WTC11 (cell line): Measurements from ENCODE around the gene ZNF878. TPM values are rescaled to one million over a fixed set of nuclear protein-coding genes. Genes with fewer than 3 reads are reported as not detected.

ENCODE experiments used
- ATAC-seq: fragments of 200-7000 bp; cut with Tn5 transposase; 2 replicates; pipeline ENCODE4 v1.10.0; 2021; ENCODE audit warnings: mild to moderate bottlenecking, moderate library complexity
- CTCF ChIA-PET: fragments of 300-600 bp; sonication (Branson Sonifier 250); formaldehyde crosslinking; loops from one replicate; lab custom pipeline; 2021; ENCODE audit warnings: antibody characterized with exemption; lab: Charles Lee
- POLR2A ChIA-PET: fragments of 350-600 bp; sonication (Branson Sonifier 250); formaldehyde crosslinking; loops from one replicate; lab custom pipeline; 2021; ENCODE audit warnings: antibody characterized with exemption; lab: Charles Lee
- DNase-seq: peaks from one replicate; pipeline ENCODE4 v3.0.0; 2021; ENCODE audit warnings: low spot score
- H3K27ac Mint-ChIP-seq: 2 replicates; pipeline ENCODE4 v1.8.0; 2021; ENCODE audit warnings: mixed read lengths
- H3K27me3 Mint-ChIP-seq: 2 replicates; pipeline ENCODE4 v1.8.0; 2021; ENCODE audit warnings: low read depth, mild to moderate bottlenecking, moderate library complexity, mixed read lengths
- H3K36me3 Mint-ChIP-seq: 2 replicates; pipeline ENCODE4 v1.8.0; 2021; ENCODE audit warnings: mixed read lengths
- H3K4me1 Mint-ChIP-seq: 2 replicates; pipeline ENCODE4 v1.8.0; 2022; ENCODE audit warnings: mixed read lengths
- H3K4me3 Mint-ChIP-seq: 2 replicates; pipeline ENCODE4 v1.8.0; 2021; ENCODE audit warnings: mild to moderate bottlenecking, moderate library complexity, mixed read lengths
- H3K9me3 Mint-ChIP-seq: 2 replicates; pipeline ENCODE4 v1.8.0; 2021; ENCODE audit warnings: mixed read lengths
- ARID4B ChIP-seq: sonication (generic); formaldehyde crosslinking; IDR thresholded peaks from 2 replicates; pipeline ENCODE4 v1.8.0; 2023; ENCODE audit warnings: missing genetic modification reagents, mild to moderate bottlenecking, borderline replicate concordance
- ATF3 ChIP-seq: sonication (generic); formaldehyde crosslinking; conservative IDR thresholded peaks from 2 replicates; pipeline ENCODE4 v1.8.1; 2022; ENCODE audit warnings: mild to moderate bottlenecking, missing genetic modification reagents
- ERG ChIP-seq: fragments of 250-450 bp; sonication (Bioruptor Pico); IDR thresholded peaks from 2 replicates; pipeline ENCODE4 v1.8.0; 2021; ENCODE audit warnings: mild to moderate bottlenecking
- GRHL2 ChIP-seq: fragments of 250-450 bp; sonication (Bioruptor Pico); IDR thresholded peaks from 2 replicates; pipeline ENCODE4 v1.8.0; 2022; ENCODE audit warnings: mild to moderate bottlenecking, moderate library complexity; ENCODE audit not compliant: insufficient replicate concordance, severe bottlenecking
- GTF2I ChIP-seq: fragments of 250-450 bp; sonication (Bioruptor Pico); conservative IDR thresholded peaks from 2 replicates; pipeline ENCODE4 v1.4.0; 2021; ENCODE audit warnings: mild to moderate bottlenecking
- NFE2L1 ChIP-seq: sonication (generic); formaldehyde crosslinking; IDR thresholded peaks from 2 replicates; pipeline ENCODE4 v1.8.1; 2023; ENCODE audit warnings: missing genetic modification reagents
- NFYB ChIP-seq: sonication (generic); formaldehyde crosslinking; conservative IDR thresholded peaks from 2 replicates; pipeline ENCODE4 v1.8.0; 2022; ENCODE audit warnings: low read depth, missing genetic modification reagents
- OVOL2 ChIP-seq: fragments of 250-450 bp; sonication (Bioruptor Pico); IDR thresholded peaks from 2 replicates; pipeline ENCODE4 v1.9.0; 2021; ENCODE audit warnings: mild to moderate bottlenecking, borderline replicate concordance
- TCF7 ChIP-seq: sonication (generic); formaldehyde crosslinking; IDR thresholded peaks from 2 replicates; pipeline ENCODE4 v1.8.0; 2022; ENCODE audit warnings: mild to moderate bottlenecking, low read depth, missing genetic modification reagents, moderate library complexity
- TEAD1 ChIP-seq: sonication (generic); formaldehyde crosslinking; IDR thresholded peaks from 2 replicates; pipeline ENCODE4 v1.8.0; 2022; ENCODE audit warnings: mild to moderate bottlenecking, missing genetic modification reagents
- TEAD4 ChIP-seq: sonication (generic); formaldehyde crosslinking; IDR thresholded peaks from 2 replicates; pipeline ENCODE4 v1.8.0; 2022; ENCODE audit warnings: mild to moderate bottlenecking, missing genetic modification reagents
- TP53 ChIP-seq: sonication (generic); formaldehyde crosslinking; IDR thresholded peaks from 2 replicates; pipeline ENCODE4 v1.8.1; 2023; ENCODE audit warnings: mild to moderate bottlenecking, missing genetic modification reagents
- ZNF317 ChIP-seq: sonication (generic); formaldehyde crosslinking; IDR thresholded peaks from 2 replicates; pipeline ENCODE4 v1.8.1; 2023; ENCODE audit warnings: low read depth, mild to moderate bottlenecking, moderate library complexity, missing genetic modification reagents, borderline replicate concordance
- ZNF396 ChIP-seq: fragments of 250-450 bp; sonication (Bioruptor Pico); IDR thresholded peaks from 2 replicates; pipeline ENCODE4 v1.8.0; 2021; ENCODE audit warnings: mild to moderate bottlenecking, moderate library complexity, borderline replicate concordance
- ZNF425 ChIP-seq: fragments of 250-450 bp; sonication (Bioruptor Pico); conservative IDR thresholded peaks from 2 replicates; pipeline ENCODE4 v1.9.0; 2021; ENCODE audit warnings: mild to moderate bottlenecking
- total RNA-seq: library from RNA; stranded (reverse); gene quantifications from 3 replicates; pipeline ENCODE4 v1.2.3, GENCODE V29; 2021
- TF ChIP-seq, protein P1 (sequence below): fragments of 200-600 bp; IDR thresholded peaks from 2 replicates; pipeline ENCODE4 v1.8.0; 2022; ENCODE audit warnings: antibody characterized with exemption
- TF ChIP-seq, protein P2 (sequence below): sonication (generic); formaldehyde crosslinking; IDR thresholded peaks from 2 replicates; pipeline ENCODE4 v1.8.0; 2022; ENCODE audit warnings: missing genetic modification reagents

The ZNF878 gene
- total RNA-seq, 1 experiment from 2014 or later, result 12.5 TPM

- TF ChIP-seq ERG (CRISPR knock-in tag) (no peak), NFYB (no peak), ZNF317 (CRISPR knock-in tag) (no peak), GRHL2 (no peak), ATF3 (no peak), ZNF396 (CRISPR knock-in tag) (no peak), TEAD4 (CRISPR knock-in tag) (no peak), GTF2I (CRISPR knock-in tag) (no peak), ARID4B (CRISPR knock-in tag) (no peak), TCF7 (CRISPR knock-in tag) (no peak), TEAD1 (no peak), TP53 (CRISPR knock-in tag) (no peak)
- TF ChIP-seq, protein P1, sequence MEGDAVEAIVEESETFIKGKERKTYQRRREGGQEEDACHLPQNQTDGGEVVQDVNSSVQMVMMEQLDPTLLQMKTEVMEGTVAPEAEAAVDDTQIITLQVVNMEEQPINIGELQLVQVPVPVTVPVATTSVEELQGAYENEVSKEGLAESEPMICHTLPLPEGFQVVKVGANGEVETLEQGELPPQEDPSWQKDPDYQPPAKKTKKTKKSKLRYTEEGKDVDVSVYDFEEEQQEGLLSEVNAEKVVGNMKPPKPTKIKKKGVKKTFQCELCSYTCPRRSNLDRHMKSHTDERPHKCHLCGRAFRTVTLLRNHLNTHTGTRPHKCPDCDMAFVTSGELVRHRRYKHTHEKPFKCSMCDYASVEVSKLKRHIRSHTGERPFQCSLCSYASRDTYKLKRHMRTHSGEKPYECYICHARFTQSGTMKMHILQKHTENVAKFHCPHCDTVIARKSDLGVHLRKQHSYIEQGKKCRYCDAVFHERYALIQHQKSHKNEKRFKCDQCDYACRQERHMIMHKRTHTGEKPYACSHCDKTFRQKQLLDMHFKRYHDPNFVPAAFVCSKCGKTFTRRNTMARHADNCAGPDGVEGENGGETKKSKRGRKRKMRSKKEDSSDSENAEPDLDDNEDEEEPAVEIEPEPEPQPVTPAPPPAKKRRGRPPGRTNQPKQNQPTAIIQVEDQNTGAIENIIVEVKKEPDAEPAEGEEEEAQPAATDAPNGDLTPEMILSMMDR, result no peak
These were observed 3.0 kb upstream of the ZNF878 start (continued) for GRCh38 chr19:12055784-12056183.

DNA sequence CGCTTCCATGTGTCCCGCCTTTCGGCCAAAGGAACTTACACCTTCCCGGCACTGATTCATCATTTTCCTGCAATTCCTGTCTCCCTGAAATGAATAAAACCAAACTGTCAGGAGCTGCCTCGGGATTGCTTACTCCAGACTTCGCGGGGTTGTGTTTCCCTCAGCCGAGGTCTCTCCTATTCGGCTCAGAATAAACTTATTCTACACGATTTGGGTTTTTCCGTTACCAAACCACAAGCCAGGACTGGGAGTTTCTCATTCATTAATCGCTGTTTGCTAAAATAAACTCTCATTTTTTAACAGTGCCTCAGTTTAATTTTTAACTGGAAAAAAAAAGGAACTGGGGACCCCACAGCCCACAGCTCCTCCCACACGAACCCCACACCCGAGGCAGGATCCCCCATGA is 667 bp downstream of the ZNF878 start:
- DNase-seq, result no peak
- Mint-ChIP-seq H3K9me3 (peaks cover 12% of the 10 kb centered on the region), H3K36me3 (peaks cover 33% of the 10 kb centered on the region), H3K27ac (peak overlapping the region; percentile 88), H3K27me3 (peaks cover 2% of the 10 kb centered on the region; the same call in 1 of the 2 replicates)
- ChIA-PET POLR2A (interaction anchor here (0.6 to 3.6 kb wide), 10 partner anchors 13 to 254 kb away, joined by 3 to 34 read pairs (median 8); partner anchors contain the start of genes ZNF20, ZNF433, ZNF763 and ZNF844), CTCF (interaction anchor here (0.7 to 2.5 kb wide), 13 partner anchors 13 to 172 kb away, joined by 3 to 20 read pairs (median 10); partner anchors contain the start of genes ZNF20, ZNF433, ZNF700 and ZNF763)
- ATAC-seq, result no peak
- TF ChIP-seq, protein P2, sequence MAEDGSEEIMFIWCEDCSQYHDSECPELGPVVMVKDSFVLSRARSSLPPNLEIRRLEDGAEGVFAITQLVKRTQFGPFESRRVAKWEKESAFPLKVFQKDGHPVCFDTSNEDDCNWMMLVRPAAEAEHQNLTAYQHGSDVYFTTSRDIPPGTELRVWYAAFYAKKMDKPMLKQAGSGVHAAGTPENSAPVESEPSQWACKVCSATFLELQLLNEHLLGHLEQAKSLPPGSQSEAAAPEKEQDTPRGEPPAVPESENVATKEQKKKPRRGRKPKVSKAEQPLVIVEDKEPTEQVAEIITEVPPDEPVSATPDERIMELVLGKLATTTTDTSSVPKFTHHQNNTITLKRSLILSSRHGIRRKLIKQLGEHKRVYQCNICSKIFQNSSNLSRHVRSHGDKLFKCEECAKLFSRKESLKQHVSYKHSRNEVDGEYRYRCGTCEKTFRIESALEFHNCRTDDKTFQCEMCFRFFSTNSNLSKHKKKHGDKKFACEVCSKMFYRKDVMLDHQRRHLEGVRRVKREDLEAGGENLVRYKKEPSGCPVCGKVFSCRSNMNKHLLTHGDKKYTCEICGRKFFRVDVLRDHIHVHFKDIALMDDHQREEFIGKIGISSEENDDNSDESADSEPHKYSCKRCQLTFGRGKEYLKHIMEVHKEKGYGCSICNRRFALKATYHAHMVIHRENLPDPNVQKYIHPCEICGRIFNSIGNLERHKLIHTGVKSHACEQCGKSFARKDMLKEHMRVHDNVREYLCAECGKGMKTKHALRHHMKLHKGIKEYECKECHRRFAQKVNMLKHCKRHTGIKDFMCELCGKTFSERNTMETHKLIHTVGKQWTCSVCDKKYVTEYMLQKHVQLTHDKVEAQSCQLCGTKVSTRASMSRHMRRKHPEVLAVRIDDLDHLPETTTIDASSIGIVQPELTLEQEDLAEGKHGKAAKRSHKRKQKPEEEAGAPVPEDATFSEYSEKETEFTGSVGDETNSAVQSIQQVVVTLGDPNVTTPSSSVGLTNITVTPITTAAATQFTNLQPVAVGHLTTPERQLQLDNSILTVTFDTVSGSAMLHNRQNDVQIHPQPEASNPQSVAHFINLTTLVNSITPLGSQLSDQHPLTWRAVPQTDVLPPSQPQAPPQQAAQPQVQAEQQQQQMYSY (CRISPR knock-in tag), result no peak
- TF ChIP-seq NFE2L1 (no peak), OVOL2 (no peak), ZNF425 (CRISPR knock-in tag) (no peak), ZNF396 (CRISPR knock-in tag) (no peak), TEAD1 (no peak)
- TF ChIP-seq, all 79 proteins: peak for 0
- Mint-ChIP-seq H3K4me3 (peak overlapping the region; percentile 91), H3K4me1 (peaks cover 18% of the 10 kb centered on the region)
